Urinary bladder (tissue), 4 donors: ENCODE measurements around the gene HLA-DOA. TPM values are rescaled to one million over a fixed set of nuclear protein-coding genes. Genes with fewer than 3 reads are reported as not detected.

ENCODE experiments used
- DNase-seq: peaks from one replicate; pipeline ENCODE4 v3.0.0-alpha.2; 2015; ENCODE audit errors: extremely low spot score
- H3K27ac ChIP-seq: one replicate; pipeline ENCODE4 v1.5.1; 2013; ENCODE audit warnings: low read depth, mild to moderate bottlenecking, moderate library complexity
- H3K36me3 ChIP-seq: one replicate; pipeline ENCODE4 v1.6.1; 2013; ENCODE audit warnings: mild to moderate bottlenecking, moderate library complexity; ENCODE audit not compliant: insufficient read depth
- H3K4me1 ChIP-seq: one replicate; pipeline ENCODE4 v1.6.1; 2013; ENCODE audit warnings: mild to moderate bottlenecking, moderate library complexity; ENCODE audit not compliant: insufficient read depth
- H3K4me3 ChIP-seq: one replicate; pipeline ENCODE4 v1.5.1; 2013; ENCODE audit warnings: low read depth, low read length
- WGBS: extraction: QIAGEN DNeasy Blood & Tissue Kit; methylation state at CpG from one replicate; pipeline ENCODE4 v1.1.7; 2013; 5-methylcytosine and 5-hydroxymethylcytosine counted together
- polyA plus RNA-seq: library from polyadenylated mRNA; stranded (reverse); fragments of 200-250 nt; gene quantifications from one replicate; pipeline ENCODE4 v1.2.3, GENCODE V29; 2013
- total RNA-seq: library from RNA; depleted of rRNA; stranded (reverse); fragments of >200 nt; gene quantifications from one replicate; pipeline ENCODE4 v1.2.3, GENCODE V29; 2014
- donor health status: healthy with polysubstance abuse.
- donor health status: healthy.

The HLA-DOA gene
- total and polyA plus RNA-seq, 2 donors: 2.7 to 5.7 TPM

GRCh38 chr6:33024521-33024920 lies 15.1 kb upstream of the HLA-DOA start:
- DNase-seq: no peak
- Histone ChIP-seq H3K4me3 (no peak overlapping the region), H3K27ac (no peak overlapping the region), H3K36me3 (no peaks in the 10 kb centered on the region), H3K4me1 (no peaks in the 10 kb centered on the region)

GRCh38 chr6:33023536-33023935 lies 14.1 kb upstream of the HLA-DOA start:
- Histone ChIP-seq H3K4me1 (no peaks in the 10 kb centered on the region), H3K4me3 (no peak overlapping the region), H3K27ac (no peak overlapping the region), H3K36me3 (no peaks in the 10 kb centered on the region)
- no peak for DNase-seq
- WGBS: 56% methylated on average over 3 of the region's 3 CpGs

- H3K4me1 ChIP-seq: no peaks in the 10 kb centered on the region
- 88% methylated on average over 11 of the region's 11 CpGs for WGBS
Observed at GRCh38 chr6:33021917-33022316, 12.5 kb upstream of the HLA-DOA start.

GRCh38 chr6:33019372-33019771 lies 10.0 kb upstream of the HLA-DOA start:
- no peak for DNase-seq
- no peak overlapping the region for H3K4me3 ChIP-seq
- peak overlapping the region; percentile 75 for H3K27ac ChIP-seq
- H3K36me3 ChIP-seq: no peaks in the 10 kb centered on the region
- no peaks in the 10 kb centered on the region for H3K4me1 ChIP-seq

More at GRCh38 chr6:33021917-33022316, 12.5 kb upstream of the HLA-DOA start:
- DNase-seq: no peak
- Histone ChIP-seq H3K27ac (no peak overlapping the region), H3K4me3 (no peak overlapping the region), H3K36me3 (no peaks in the 10 kb centered on the region)

GRCh38 chr6:33018904-33019303 lies 9.5 kb upstream of the HLA-DOA start:
- DNase-seq: no peak
- Histone ChIP-seq H3K4me1 (no peaks in the 10 kb centered on the region), H3K4me3 (peak overlapping the region; percentile 15), H3K27ac (peak overlapping the region; percentile 75), H3K36me3 (no peaks in the 10 kb centered on the region)
- WGBS: 10% methylated on average over 6 of the region's 6 CpGs

GRCh38 chr6:33018418-33018817 lies 9.0 kb upstream of the HLA-DOA start:
- Histone ChIP-seq H3K36me3 (no peaks in the 10 kb centered on the region), H3K4me1 (no peaks in the 10 kb centered on the region), H3K4me3 (no peak overlapping the region), H3K27ac (no peak overlapping the region)
- DNase-seq: no peak

GRCh38 chr6:33017694-33018353 lies 8.4 kb upstream of the HLA-DOA start:
- WGBS: 85% methylated on average over 3 of the region's 3 CpGs
- Histone ChIP-seq H3K36me3 (no peaks in the 10 kb centered on the region), H3K4me1 (no peaks in the 10 kb centered on the region), H3K27ac (no peak overlapping the region), H3K4me3 (no peak overlapping the region)
- no peak for DNase-seq

- DNase-seq: no peak
- Histone ChIP-seq H3K4me3 (no peak overlapping the region), H3K27ac (no peak overlapping the region), H3K4me1 (no peaks in the 10 kb centered on the region), H3K36me3 (no peaks in the 10 kb centered on the region)
- 71% methylated on average over 4 of the region's 4 CpGs for WGBS
Observed at GRCh38 chr6:33017018-33017417, 7.6 kb upstream of the HLA-DOA start.

GRCh38 chr6:33015798-33016197 lies 6.4 kb upstream of the HLA-DOA start:
- Histone ChIP-seq H3K36me3 (no peaks in the 10 kb centered on the region), H3K4me3 (no peak overlapping the region), H3K4me1 (no peaks in the 10 kb centered on the region), H3K27ac (no peak overlapping the region)
- DNase-seq: no peak
- 73% methylated on average over 11 of the region's 11 CpGs for WGBS

- no peak overlapping the region for H3K4me3 ChIP-seq
- no peak overlapping the region for H3K27ac ChIP-seq
- DNase-seq: peak; percentile 69
- H3K4me1 ChIP-seq: no peaks in the 10 kb centered on the region
- H3K36me3 ChIP-seq: no peaks in the 10 kb centered on the region
- 18% methylated on average over 6 of the region's 6 CpGs for WGBS
Observed at GRCh38 chr6:33014841-33015634, 5.6 kb upstream of the HLA-DOA start.

- Histone ChIP-seq H3K27ac (no peak overlapping the region), H3K4me3 (no peak overlapping the region), H3K36me3 (no peaks in the 10 kb centered on the region), H3K4me1 (no peaks in the 10 kb centered on the region)
- no peak for DNase-seq
- 52% methylated on average over 4 of the region's 4 CpGs for WGBS
Observed at GRCh38 chr6:33013608-33014007, 4.2 kb upstream of the HLA-DOA start.

GRCh38 chr6:33010356-33010755 lies 965 bp upstream of the HLA-DOA start:
- 71% methylated on average over 7 of the region's 7 CpGs for WGBS
- no peak overlapping the region for H3K4me3 ChIP-seq
- no peak for DNase-seq
- H3K4me1 ChIP-seq: no peaks in the 10 kb centered on the region
- H3K36me3 ChIP-seq: no peaks in the 10 kb centered on the region
- no peak overlapping the region for H3K27ac ChIP-seq

GRCh38 chr6:33007831-33008400 lies 1.5 kb downstream of the HLA-DOA start:
- no peaks in the 10 kb centered on the region for H3K36me3 ChIP-seq
- no peak overlapping the region for H3K4me3 ChIP-seq
- H3K27ac ChIP-seq: no peak overlapping the region
- no peaks in the 10 kb centered on the region for H3K4me1 ChIP-seq
- 84% methylated on average over 26 of the region's 26 CpGs for WGBS
- DNase-seq: no peak

GRCh38 chr6:33004940-33005339 lies 4.5 kb downstream of the HLA-DOA start:
- WGBS: 79% methylated on average over 6 of the region's 6 CpGs
- DNase-seq: no peak
- H3K4me1 ChIP-seq: peaks cover under 1% of the 10 kb centered on the region
- H3K36me3 ChIP-seq: no peaks in the 10 kb centered on the region
- H3K4me3 ChIP-seq: no peak overlapping the region
- no peak overlapping the region for H3K27ac ChIP-seq
